SJCRH30 (cell line): ENCODE data around the gene EIPR1. TPM values are rescaled to one million over a fixed set of nuclear protein-coding genes. Genes with fewer than 3 reads are reported as not detected.

Source experiments
- DNase-seq, 2 experiments: peaks; one replicate each; pipeline ENCODE4 v3.0.0-alpha.2; 2015 to 2020
- H3K27ac ChIP-seq: fragments of 250-450 bp; sonication (Bioruptor Pico); 2 replicates; pipeline ENCODE4 v1.5.1; 2020; ENCODE audit warnings: mild to moderate bottlenecking, moderate library complexity
- H3K27me3 ChIP-seq: fragments of 250-450 bp; sonication (Bioruptor Pico); 2 replicates; pipeline ENCODE4 v1.5.1; 2020; ENCODE audit warnings: mild to moderate bottlenecking, moderate library complexity
- H3K36me3 ChIP-seq: fragments of 250-450 bp; sonication (Bioruptor Pico); 2 replicates; pipeline ENCODE4 v1.5.1; 2020; ENCODE audit warnings: mild to moderate bottlenecking, moderate library complexity
- H3K4me1 ChIP-seq: fragments of 250-450 bp; sonication (Bioruptor Pico); 2 replicates; pipeline ENCODE4 v1.5.1; 2020; ENCODE audit warnings: mild to moderate bottlenecking, moderate library complexity
- H3K4me3 ChIP-seq: fragments of 250-450 bp; sonication (Bioruptor Pico); 2 replicates; pipeline ENCODE4 v1.5.1; 2020; ENCODE audit warnings: mild to moderate bottlenecking, moderate library complexity
- H3K9me3 ChIP-seq: fragments of 250-450 bp; sonication (Bioruptor Pico); replicated peaks from 2 replicates; pipeline ENCODE4 v1.5.1; 2020; ENCODE audit warnings: mild to moderate bottlenecking, moderate library complexity
- total RNA-seq: library from RNA; depleted of rRNA; stranded (reverse); fragments of >200 nt; shearing (Covaris generic); gene quantifications from 2 replicates; pipeline ENCODE4 v1.2.3, GENCODE V29; 2014

Gene EIPR1
- total RNA-seq, 1 experiment from 2014 or later = 29.0 TPM

- Histone ChIP-seq H3K9me3 (no peaks in the 10 kb centered on the region), H3K4me3 (no peak overlapping the region), H3K4me1 (no peaks in the 10 kb centered on the region), H3K27me3 (no peaks in the 10 kb centered on the region), H3K36me3 (no peaks in the 10 kb centered on the region), H3K27ac (no peak overlapping the region)
- DNase-seq = no peak
Measured at GRCh38 chr2:3169106-3169870, 208.3 kb downstream of the EIPR1 start.

- no peak for DNase-seq
- no peaks in the 10 kb centered on the region for H3K36me3 ChIP-seq
- no peak overlapping the region for H3K27ac ChIP-seq
- no peak overlapping the region for H3K4me3 ChIP-seq
- H3K4me1 ChIP-seq = no peaks in the 10 kb centered on the region
- H3K27me3 ChIP-seq = no peaks in the 10 kb centered on the region
- 0 out of 2 replicates have a peak, but pooled peaks cover under 1% of the 10 kb centered on the region for H3K9me3 ChIP-seq
Measured at GRCh38 chr2:3168230-3168891, 209.3 kb downstream of the EIPR1 start.

GRCh38 chr2:3163401-3163800, 214.2 kb downstream of the EIPR1 start:
- no peaks in the 10 kb centered on the region for H3K36me3 ChIP-seq
- H3K4me1 ChIP-seq = no peaks in the 10 kb centered on the region
- H3K27me3 ChIP-seq = no peaks in the 10 kb centered on the region
- no peak overlapping the region for H3K27ac ChIP-seq
- DNase-seq = no peak
- 0 out of 2 replicates have a peak, but pooled peaks cover 4% of the 10 kb centered on the region for H3K9me3 ChIP-seq
- H3K4me3 ChIP-seq = no peak overlapping the region

- no peak overlapping the region for H3K27ac ChIP-seq
- no peaks in the 10 kb centered on the region for H3K4me1 ChIP-seq
- H3K9me3 ChIP-seq = 0 out of 2 replicates have a peak, but pooled peaks cover 4% of the 10 kb centered on the region
- no peak overlapping the region for H3K4me3 ChIP-seq
- H3K27me3 ChIP-seq = no peaks in the 10 kb centered on the region
- no peaks in the 10 kb centered on the region for H3K36me3 ChIP-seq
- no peak for DNase-seq
Measured at GRCh38 chr2:3162442-3163077, 215.1 kb downstream of the EIPR1 start.

- Histone ChIP-seq H3K27me3 (no peaks in the 10 kb centered on the region), H3K27ac (no peak overlapping the region), H3K36me3 (no peaks in the 10 kb centered on the region), H3K4me3 (no peak overlapping the region), H3K4me1 (no peaks in the 10 kb centered on the region), H3K9me3 (0 out of 2 replicates have a peak, but pooled peaks cover 4% of the 10 kb centered on the region)
- no peak for DNase-seq
Measured at GRCh38 chr2:3160751-3161330, 216.8 kb downstream of the EIPR1 start.

- H3K4me3 ChIP-seq = no peak overlapping the region
Measured at GRCh38 chr2:3159782-3160545, 217.7 kb downstream of the EIPR1 start.

GRCh38 chr2:3154700-3155099, 222.9 kb downstream of the EIPR1 start:
- Histone ChIP-seq H3K36me3 (no peaks in the 10 kb centered on the region), H3K9me3 (no peaks in the 10 kb centered on the region), H3K4me1 (peaks cover 20% of the 10 kb centered on the region), H3K27me3 (no peaks in the 10 kb centered on the region), H3K27ac (no peak overlapping the region), H3K4me3 (no peak overlapping the region)
- no peak for DNase-seq

More at GRCh38 chr2:3159782-3160545, 217.7 kb downstream of the EIPR1 start:
- Histone ChIP-seq H3K27me3 (no peaks in the 10 kb centered on the region), H3K36me3 (no peaks in the 10 kb centered on the region), H3K9me3 (0 out of 2 replicates have a peak, but pooled peaks cover 4% of the 10 kb centered on the region), H3K4me1 (no peaks in the 10 kb centered on the region), H3K27ac (no peak overlapping the region)
- no peak for DNase-seq

- Histone ChIP-seq H3K36me3 (no peaks in the 10 kb centered on the region), H3K9me3 (no peaks in the 10 kb centered on the region), H3K27me3 (no peaks in the 10 kb centered on the region), H3K4me1 (peaks cover 20% of the 10 kb centered on the region), H3K27ac (no peak overlapping the region), H3K4me3 (no peak overlapping the region)
- DNase-seq = no peak
Measured at GRCh38 chr2:3154146-3154545, 223.5 kb downstream of the EIPR1 start.

GRCh38 chr2:3151153-3151918, 226.3 kb downstream of the EIPR1 start:
- H3K4me1 ChIP-seq = peaks cover 22% of the 10 kb centered on the region
- H3K27me3 ChIP-seq = no peaks in the 10 kb centered on the region
- peak overlapping the region; percentile 64 for H3K27ac ChIP-seq
- H3K4me3 ChIP-seq = no peak overlapping the region
- peak; percentile 81 to 89 for DNase-seq
- H3K36me3 ChIP-seq = no peaks in the 10 kb centered on the region
- H3K9me3 ChIP-seq = no peaks in the 10 kb centered on the region

GRCh38 chr2:3149441-3150217, 228.0 kb downstream of the EIPR1 start:
- H3K27me3 ChIP-seq = no peaks in the 10 kb centered on the region
- no peak overlapping the region for H3K27ac ChIP-seq
- H3K36me3 ChIP-seq = no peaks in the 10 kb centered on the region
- no peaks in the 10 kb centered on the region for H3K9me3 ChIP-seq
- no peak for DNase-seq
- peaks cover 34% of the 10 kb centered on the region for H3K4me1 ChIP-seq
- H3K4me3 ChIP-seq = no peak overlapping the region

- Histone ChIP-seq H3K27ac (no peak overlapping the region), H3K4me1 (peaks cover 34% of the 10 kb centered on the region), H3K4me3 (no peak overlapping the region), H3K9me3 (no peaks in the 10 kb centered on the region), H3K27me3 (no peaks in the 10 kb centered on the region), H3K36me3 (no peaks in the 10 kb centered on the region)
- no peak for DNase-seq
Measured at GRCh38 chr2:3148716-3149115, 228.9 kb downstream of the EIPR1 start.

GRCh38 chr2:3147651-3148530, 229.7 kb downstream of the EIPR1 start:
- H3K9me3 ChIP-seq = no peaks in the 10 kb centered on the region
- H3K4me3 ChIP-seq = no peak overlapping the region
- no peaks in the 10 kb centered on the region for H3K36me3 ChIP-seq
- no peaks in the 10 kb centered on the region for H3K27me3 ChIP-seq
- H3K27ac ChIP-seq = no peak overlapping the region
- H3K4me1 ChIP-seq = peaks cover 34% of the 10 kb centered on the region
- no peak for DNase-seq
